Kidney epithelial cell (primary cell): ENCODE measurements around the gene CLDN25. TPM values are rescaled to one million over a fixed set of nuclear protein-coding genes. Genes with fewer than 3 reads are reported as not detected.
"Not testable (repeated sequence)": the region's sequence is repeated elsewhere in the genome, so short reads cannot be mapped to it uniquely, and the experiment has no call there.

Experiments
- DNase-seq: peaks from one replicate; pipeline ENCODE4 v3.0.0-alpha.2; 2010; ENCODE audit warnings: low read depth
- H3K27me3 ChIP-seq: 2 replicates; pipeline ENCODE4 v1.6.0; 2011; ENCODE audit warnings: low read length; ENCODE audit not compliant: control insufficient read depth, insufficient read depth
- H3K36me3 ChIP-seq: 2 replicates; pipeline ENCODE4 v1.5.1; 2011; ENCODE audit warnings: low read length; ENCODE audit not compliant: control insufficient read depth, insufficient read depth
- H3K4me3 ChIP-seq: 2 replicates; pipeline ENCODE4 v1.5.1; 2011; ENCODE audit warnings: low read depth, mild to moderate bottlenecking, control low read depth, low read length
- total RNA-seq: library from RNA; depleted of rRNA; stranded (reverse); fragments of >200 nt; gene quantifications from 2 replicates; pipeline ENCODE4 v1.2.3, GENCODE V29; 2015
- TF ChIP-seq, protein P1 (sequence below): IDR thresholded peaks from 2 replicates; pipeline ENCODE4 v1.5.1; 2011; ENCODE audit warnings: mild to moderate bottlenecking, moderate library complexity, low read length, control low read depth, inconsistent platforms; ENCODE audit not compliant: insufficient read depth, poor library complexity, severe bottlenecking

The CLDN25 gene
- total RNA-seq, 1 donor from 2014 or later = not detected

DNA sequence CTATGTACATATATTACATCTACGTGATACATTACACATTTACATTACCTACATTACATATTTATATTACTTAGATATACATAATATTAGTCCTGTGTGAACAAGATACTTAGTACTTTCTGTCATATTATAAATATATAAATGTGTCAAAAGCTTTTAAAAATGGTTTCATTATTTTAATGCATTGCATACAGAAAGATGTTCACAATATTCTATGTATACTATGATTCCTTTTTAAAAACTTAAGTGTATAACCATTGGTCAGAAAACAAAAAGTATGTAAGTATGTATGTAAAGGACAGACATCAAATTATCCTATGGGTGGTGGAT, 5.5 kb upstream of the CLDN25 start:
- TF ChIP-seq, protein P1, sequence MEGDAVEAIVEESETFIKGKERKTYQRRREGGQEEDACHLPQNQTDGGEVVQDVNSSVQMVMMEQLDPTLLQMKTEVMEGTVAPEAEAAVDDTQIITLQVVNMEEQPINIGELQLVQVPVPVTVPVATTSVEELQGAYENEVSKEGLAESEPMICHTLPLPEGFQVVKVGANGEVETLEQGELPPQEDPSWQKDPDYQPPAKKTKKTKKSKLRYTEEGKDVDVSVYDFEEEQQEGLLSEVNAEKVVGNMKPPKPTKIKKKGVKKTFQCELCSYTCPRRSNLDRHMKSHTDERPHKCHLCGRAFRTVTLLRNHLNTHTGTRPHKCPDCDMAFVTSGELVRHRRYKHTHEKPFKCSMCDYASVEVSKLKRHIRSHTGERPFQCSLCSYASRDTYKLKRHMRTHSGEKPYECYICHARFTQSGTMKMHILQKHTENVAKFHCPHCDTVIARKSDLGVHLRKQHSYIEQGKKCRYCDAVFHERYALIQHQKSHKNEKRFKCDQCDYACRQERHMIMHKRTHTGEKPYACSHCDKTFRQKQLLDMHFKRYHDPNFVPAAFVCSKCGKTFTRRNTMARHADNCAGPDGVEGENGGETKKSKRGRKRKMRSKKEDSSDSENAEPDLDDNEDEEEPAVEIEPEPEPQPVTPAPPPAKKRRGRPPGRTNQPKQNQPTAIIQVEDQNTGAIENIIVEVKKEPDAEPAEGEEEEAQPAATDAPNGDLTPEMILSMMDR = no peak
- Histone ChIP-seq H3K36me3 (no peaks in the 10 kb centered on the region), H3K27me3 (no peaks in the 10 kb centered on the region), H3K4me3 (no peak overlapping the region)
- no peak for DNase-seq

GRCh38 chr11:113778111-113778910, 1.3 kb upstream of the CLDN25 start:
- peak; percentile 59 for DNase-seq
- H3K4me3 ChIP-seq = peak overlapping the region; percentile 0
- TF ChIP-seq, protein P1 = no peak

GRCh38 chr11:113781682-113782081, 2.1 kb downstream of the CLDN25 start:
- TF ChIP-seq, protein P1 = no peak
- H3K27me3 ChIP-seq = peaks cover 2% of the 10 kb centered on the region
- no peak overlapping the region for H3K4me3 ChIP-seq
- H3K36me3 ChIP-seq = no peaks in the 10 kb centered on the region
- no peak for DNase-seq

More at GRCh38 chr11:113778111-113778910, 1.3 kb upstream of the CLDN25 start:
- Histone ChIP-seq H3K27me3 (peaks cover 2% of the 10 kb centered on the region), H3K36me3 (no peaks in the 10 kb centered on the region)

- Histone ChIP-seq H3K27me3 (peaks cover 2% of the 10 kb centered on the region), H3K4me3 (no peak overlapping the region), H3K36me3 (no peaks in the 10 kb centered on the region)
- TF ChIP-seq, protein P1 = no peak
- no peak for DNase-seq
Observed at GRCh38 chr11:113782134-113782533, 2.5 kb downstream of the CLDN25 start.

- DNase-seq, H3K27me3 ChIP-seq, H3K36me3 ChIP-seq, H3K4me3 ChIP-seq: not testable (repeated sequence)
Observed at GRCh38 chr11:113789016-113789415, 9.4 kb downstream of the CLDN25 start.

GRCh38 chr11:113789675-113790320, 10.2 kb downstream of the CLDN25 start:
- TF ChIP-seq, protein P1 = no peak
- H3K27me3 ChIP-seq = no peaks in the 10 kb centered on the region
- no peak for DNase-seq

More at GRCh38 chr11:113789675-113790320, 10.2 kb downstream of the CLDN25 start:
- Histone ChIP-seq H3K36me3 (no peaks in the 10 kb centered on the region), H3K4me3 (no peak overlapping the region)
